EL (cell line): Measurements from ENCODE around the gene ARMH2.
"Not testable (repeated sequence)": the region's sequence is repeated elsewhere in the genome, so short reads cannot be mapped to it uniquely, and the experiment has no call there.

Source experiments
- DNase-seq: peaks from one replicate; pipeline ENCODE4 v3.0.0-alpha.2; 2016

Gene ARMH2

GRCh38 chr6:24761851-24762250 is 36.9 kb downstream of the ARMH2 start:
- DNase-seq, result no peak

DNA sequence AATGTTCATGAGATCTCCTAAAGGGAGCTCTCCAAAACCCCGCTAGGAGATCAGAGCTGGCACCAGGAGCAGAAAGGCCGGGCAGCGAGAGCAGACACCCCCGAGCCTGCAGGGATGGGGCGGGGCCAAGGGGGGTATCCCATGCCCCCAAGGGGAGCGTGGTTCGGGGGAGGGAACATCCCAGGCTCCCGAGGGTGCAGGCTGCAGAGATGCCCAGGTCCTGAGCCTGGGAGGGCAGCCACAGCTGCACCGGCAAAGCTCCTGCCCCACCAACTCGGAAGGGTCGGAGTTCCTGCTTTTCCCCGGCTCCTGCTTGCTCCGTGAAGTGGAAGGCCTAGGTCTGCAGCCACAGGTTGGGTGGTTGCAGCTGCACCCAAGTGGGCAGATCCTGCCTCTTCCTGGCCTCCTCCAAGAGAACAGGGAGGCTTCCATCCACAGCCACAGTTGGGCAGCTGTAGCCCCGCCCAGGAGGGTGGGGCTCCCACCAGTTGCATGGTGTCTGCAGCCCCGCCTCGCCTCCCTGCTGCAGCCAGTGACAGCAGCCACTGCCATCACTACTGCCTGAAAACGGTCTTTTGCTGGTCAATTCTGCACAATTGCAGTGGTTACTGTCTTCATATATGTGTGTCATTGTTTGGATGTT is 37.4 kb downstream of the ARMH2 start:
- DNase-seq, result no peak

- no peak for DNase-seq
Observed at GRCh38 chr6:24760210-24760609, 38.5 kb downstream of the ARMH2 start.

GRCh38 chr6:24759718-24760117 is 39.0 kb downstream of the ARMH2 start:
- no peak for DNase-seq

- DNase-seq, result no peak
Observed at GRCh38 chr6:24757611-24758010, 41.1 kb downstream of the ARMH2 start.

DNA sequence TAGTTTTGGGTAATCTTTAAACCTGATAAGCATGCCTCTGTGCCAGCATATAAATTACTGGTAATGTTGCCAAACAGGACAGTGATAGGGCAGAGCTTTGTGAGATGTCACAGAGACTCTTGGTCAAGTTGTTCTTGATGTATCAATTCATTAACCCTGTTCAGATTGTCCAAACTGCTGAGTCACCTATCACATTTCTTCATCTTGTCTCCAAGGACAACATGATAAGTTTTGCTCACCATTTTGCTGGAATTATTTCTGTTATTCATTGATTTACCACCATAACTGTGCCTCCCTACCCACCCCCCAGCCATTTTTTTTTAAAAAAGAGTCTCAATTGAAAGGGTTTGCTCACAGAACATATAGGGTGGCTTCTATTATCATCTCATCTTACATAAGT is 43.4 kb downstream of the ARMH2 start:
- no peak for DNase-seq

- not testable (repeated sequence) for DNase-seq
Observed at GRCh38 chr6:24754378-24754777, 44.3 kb downstream of the ARMH2 start.

DNA sequence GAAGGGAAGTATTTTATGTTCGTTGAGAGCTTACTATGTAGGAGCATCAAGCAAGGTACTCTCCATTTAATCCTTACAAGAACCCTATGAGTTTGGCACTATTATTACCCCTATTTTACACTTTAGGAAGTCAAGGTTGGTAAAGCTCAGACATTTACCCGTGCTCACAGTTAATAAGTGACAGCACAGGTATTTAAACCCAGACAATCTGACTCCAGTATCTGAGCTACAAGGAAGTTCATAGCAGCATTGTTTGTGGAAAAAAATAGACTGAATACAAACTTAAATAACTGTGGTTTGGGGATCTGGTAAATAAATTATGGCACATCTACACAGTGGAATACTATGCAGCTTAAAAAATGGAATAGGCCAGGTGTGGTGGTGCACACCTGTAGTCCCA is 45.2 kb downstream of the ARMH2 start:
- no peak for DNase-seq

DNA sequence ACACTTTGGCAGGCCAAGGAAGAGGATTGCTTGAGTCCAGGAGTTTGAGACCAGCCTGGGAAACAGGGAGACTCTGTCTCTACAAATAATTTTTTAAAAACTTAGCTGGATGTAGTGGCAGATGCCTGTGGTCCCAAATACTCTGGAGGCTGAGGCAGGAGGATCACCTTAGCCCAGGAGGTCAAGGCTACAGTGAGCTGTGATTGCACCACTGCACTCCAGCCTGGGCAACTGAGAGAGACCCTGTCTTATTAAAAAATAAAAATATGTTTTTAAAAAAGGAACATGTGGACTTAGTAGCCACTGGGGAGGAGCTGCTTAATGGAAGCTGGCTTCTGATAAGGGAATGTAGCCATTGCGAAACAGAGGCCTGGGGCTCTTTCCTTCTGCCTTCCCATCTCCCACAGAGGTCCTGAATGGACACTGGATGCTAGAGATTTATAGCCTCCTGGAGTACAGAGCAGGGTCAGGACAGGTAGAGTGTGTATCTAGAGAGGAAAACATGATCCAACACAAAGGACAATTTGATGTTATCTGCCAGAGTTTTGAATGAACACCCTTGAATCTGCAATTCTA is 45.7 kb downstream of the ARMH2 start:
- DNase-seq, result peak; percentile 33

DNA sequence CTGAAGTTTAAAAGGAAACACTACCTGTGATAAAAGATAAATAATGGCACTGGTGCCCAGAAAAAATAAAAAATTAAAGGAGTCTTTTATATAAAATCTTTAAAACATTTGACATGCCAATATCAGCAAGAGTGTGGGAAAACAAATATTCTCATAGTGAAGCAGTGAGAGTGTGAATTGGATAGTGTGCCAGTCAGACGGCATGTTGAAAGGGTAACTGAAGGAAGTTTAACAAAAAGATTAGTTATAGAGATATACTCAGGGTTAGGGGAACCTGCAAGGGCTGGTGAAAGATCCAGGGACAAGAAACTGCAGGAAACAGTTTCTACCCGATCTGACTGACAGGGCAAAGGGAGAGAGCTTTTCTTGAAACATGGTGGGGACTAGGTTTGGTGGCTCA is 46.2 kb downstream of the ARMH2 start:
- no peak for DNase-seq

DNA sequence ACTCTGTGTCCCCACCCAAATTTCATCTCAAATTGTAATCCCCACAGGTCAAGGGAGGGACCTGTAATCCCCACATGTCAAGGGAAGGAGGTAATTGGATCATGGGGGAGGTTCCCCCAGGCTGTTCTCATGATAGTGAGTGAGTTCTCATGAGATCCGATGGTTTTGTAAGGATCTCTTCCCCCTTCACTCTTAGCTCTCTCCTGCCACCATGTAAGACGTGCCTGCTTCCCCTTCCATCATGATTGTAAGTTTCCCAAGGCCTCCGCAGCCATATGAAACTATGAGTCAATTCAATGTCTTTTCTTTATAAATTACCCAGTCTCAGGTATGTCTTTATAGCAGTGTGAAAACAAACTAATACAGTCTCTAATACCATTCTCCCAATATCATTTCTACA is 47.8 kb downstream of the ARMH2 start:
- not testable (repeated sequence) for DNase-seq

GRCh38 chr6:24749297-24749696 is 49.4 kb downstream of the ARMH2 start:
- DNase-seq, result no peak
